Aorta (tissue), 5 donors: ENCODE data around the gene KIF18B. TPM values are rescaled to one million over a fixed set of nuclear protein-coding genes. Genes with fewer than 3 reads are reported as not detected.

Experiments used
- ATAC-seq: fragments of 200-7000 bp; cut with Tn5 transposase; one replicate; pipeline ENCODE4 v1.9.1; 2022; ENCODE audit warnings: moderate library complexity; ENCODE audit not compliant: low FRiP score
- DNase-seq, 2 donors: peaks; one replicate each; pipeline ENCODE4 v3.0.0-alpha.2; 2020
- H3K27ac ChIP-seq, 2 donors: one replicate each; pipeline ENCODE4 v1.5.1; 2013; ENCODE audit warnings: low read length in 2 of 2, mild to moderate bottlenecking in 2 of 2, moderate library complexity in 2 of 2, control low read depth in 1 of 2, inconsistent platforms in 1 of 2, low read depth in 1 of 2
- H3K27me3 ChIP-seq, 2 donors: one replicate each; pipeline ENCODE4 v1.6.1; 2013; ENCODE audit warnings: control low read depth in 1 of 2, low read length in 1 of 2, mild to moderate bottlenecking in 1 of 2, moderate library complexity in 1 of 2; ENCODE audit not compliant: insufficient read depth in 2 of 2, control insufficient read depth in 1 of 2
- H3K36me3 ChIP-seq, 2 donors: one replicate each; pipeline ENCODE4 v1.6.1; 2013; ENCODE audit warnings: control low read depth in 1 of 2, low read length in 1 of 2, mild to moderate bottlenecking in 1 of 2; ENCODE audit not compliant: insufficient read depth in 2 of 2, control insufficient read depth in 1 of 2
- H3K4me1 ChIP-seq, 2 donors: one replicate each; pipeline ENCODE4 v1.6.1; 2013; ENCODE audit warnings: low read length in 2 of 2, control low read depth in 1 of 2, mild to moderate bottlenecking in 1 of 2, moderate library complexity in 1 of 2; ENCODE audit not compliant: insufficient read depth in 2 of 2, control insufficient read depth in 1 of 2
- H3K4me3 ChIP-seq, 2 donors: one replicate each; pipeline ENCODE4 v1.5.1; 2013; ENCODE audit warnings: low read length in 2 of 2, control low read depth in 1 of 2, mild to moderate bottlenecking in 1 of 2
- H3K9me3 ChIP-seq: one replicate; pipeline ENCODE4 v1.6.1; 2013; ENCODE audit warnings: mild to moderate bottlenecking, low read length; ENCODE audit not compliant: control insufficient read depth
- WGBS, 2 donors: extraction: QIAGEN DNeasy Blood & Tissue Kit; methylation state at CpG; one replicate each; pipeline ENCODE4 v1.1.7; 2013; 5-methylcytosine and 5-hydroxymethylcytosine counted together
- intact Hi-C, 2 donors: fragments of 100-400 bp; cut with DNase I; formaldehyde crosslinking; loops; one replicate each; pipeline versions ENCODE4 v1.14.2 to v1.15.0; 2022
- polyA plus RNA-seq, 2 donors: library from polyadenylated mRNA; stranded (reverse); fragments of 200-250 nt; gene quantifications; one replicate each; pipeline ENCODE4 v1.2.3, GENCODE V29; 2013
- total RNA-seq, 2 donors: library from RNA; stranded (reverse); fragmentation: NEBNext Ultra II Directional; extraction: Animal tissue kit (Norgen Biotek cat#: 25700); gene quantifications; one replicate each; pipeline ENCODE4 v1.2.1, GENCODE V29; 2021
- donor health status: healthy with polysubstance abuse.
- donor health status: Bipolar disorder and iron deficiency.
- donor health status: DM: no; HTN: no; CAD: no.
- donor health status: DM: no; HTN: no; CAD: no.
- donor health status: DM: yes; HTN: yes; CAD: no.

KIF18B gene
- total and polyA plus RNA-seq, 4 donors = 0.05 to 1.7 (median 0.16) TPM; not detected in 1

GRCh38 chr17:44914148-44914547 lies 33.4 kb downstream of the KIF18B start:
- H3K9me3 ChIP-seq = no peaks in the 10 kb centered on the region
- ATAC-seq = no peak
- H3K27me3 ChIP-seq = no peaks in the 10 kb centered on the region
- H3K27ac ChIP-seq = no peak overlapping the region
- WGBS, 2 donors = 94 to 99% methylated on average over 4 of the region's 4 CpGs
- peak in 1 of 2 donors; percentile 18 for DNase-seq
- H3K4me1 ChIP-seq = no peaks in the 10 kb centered on the region
- intact Hi-C loops = no loop called here
- no peaks in the 10 kb centered on the region for H3K36me3 ChIP-seq
- H3K4me3 ChIP-seq = no peak overlapping the region

- peak; percentile 16 to 39 for DNase-seq
- Histone ChIP-seq H3K9me3 (no peaks in the 10 kb centered on the region), H3K4me3 (no peak overlapping the region), H3K4me1 (no peaks in the 10 kb centered on the region), H3K27ac (no peak overlapping the region), H3K36me3 (no peaks in the 10 kb centered on the region), H3K27me3 (no peaks in the 10 kb centered on the region)
- WGBS, 2 donors = 75 to 77% methylated on average over 6 of the region's 6 CpGs
- intact Hi-C loops = no loop called here
- ATAC-seq = no peak
Measured at GRCh38 chr17:44913676-44914075, 33.9 kb downstream of the KIF18B start.

GRCh38 chr17:44912763-44913544 lies 34.6 kb downstream of the KIF18B start:
- no peaks in the 10 kb centered on the region for H3K36me3 ChIP-seq
- peak in 1 of 2 donors; percentile 49 for DNase-seq
- 92 to 96% methylated on average over 14 of the region's 14 CpGs for WGBS, 2 donors
- intact Hi-C loops = no loop called here
- no peaks in the 10 kb centered on the region for H3K9me3 ChIP-seq
- H3K27ac ChIP-seq = no peak overlapping the region
- H3K4me3 ChIP-seq = no peak overlapping the region
- no peaks in the 10 kb centered on the region for H3K4me1 ChIP-seq
- ATAC-seq = no peak
- no peaks in the 10 kb centered on the region for H3K27me3 ChIP-seq

- Histone ChIP-seq H3K36me3 (no peaks in the 10 kb centered on the region), H3K4me3 (no peak overlapping the region), H3K9me3 (no peaks in the 10 kb centered on the region), H3K27me3 (no peaks in the 10 kb centered on the region), H3K4me1 (no peaks in the 10 kb centered on the region), H3K27ac (no peak overlapping the region)
- ATAC-seq = no peak
- intact Hi-C loops = loop anchor here in 1 of 2 donors (2.0 kb wide), 1 partner anchor 185 kb away; no protein-coding TSS in a partner anchor
- WGBS, 2 donors = 39 to 40% methylated on average over 56 of the region's 56 CpGs
- peak; percentile 75 to 87 for DNase-seq
Measured at GRCh38 chr17:44911133-44912001, 36.2 kb downstream of the KIF18B start.

GRCh38 chr17:44910231-44911106 lies 37.1 kb downstream of the KIF18B start:
- 78 to 84% methylated on average over 13 of the region's 13 CpGs for WGBS, 2 donors

GRCh38 chr17:44909681-44910144 lies 37.9 kb downstream of the KIF18B start:
- ATAC-seq (no peak), DNase-seq (peak in 1 of 2 donors; percentile 68)
- no peaks in the 10 kb centered on the region for H3K9me3 ChIP-seq
- no peaks in the 10 kb centered on the region for H3K27me3 ChIP-seq
- no peaks in the 10 kb centered on the region for H3K36me3 ChIP-seq
- intact Hi-C loops = loop anchor here in 1 of 2 donors (2.0 kb wide), 1 partner anchor 187 kb away; no protein-coding TSS in a partner anchor
- no peaks in the 10 kb centered on the region for H3K4me1 ChIP-seq
- 84 to 92% methylated on average over 11 of the region's 11 CpGs for WGBS, 2 donors
- no peak overlapping the region for H3K27ac ChIP-seq
- H3K4me3 ChIP-seq = no peak overlapping the region

More at GRCh38 chr17:44910231-44911106, 37.1 kb downstream of the KIF18B start:
- no peak for ATAC-seq
- no peak overlapping the region for H3K4me3 ChIP-seq
- H3K4me1 ChIP-seq = no peaks in the 10 kb centered on the region
- no peaks in the 10 kb centered on the region for H3K9me3 ChIP-seq
- DNase-seq = peak; percentile 24 to 33
- intact Hi-C loops = loop anchor here in 1 of 2 donors (2.0 kb wide), 1 partner anchor 186 kb away; no protein-coding TSS in a partner anchor
- no peaks in the 10 kb centered on the region for H3K27me3 ChIP-seq
- no peak overlapping the region for H3K27ac ChIP-seq
- no peaks in the 10 kb centered on the region for H3K36me3 ChIP-seq

GRCh38 chr17:44908761-44909326 lies 38.7 kb downstream of the KIF18B start:
- Histone ChIP-seq H3K4me3 (no peak overlapping the region), H3K4me1 (no peaks in the 10 kb centered on the region), H3K27ac (no peak overlapping the region), H3K9me3 (no peaks in the 10 kb centered on the region), H3K27me3 (no peaks in the 10 kb centered on the region), H3K36me3 (no peaks in the 10 kb centered on the region)
- DNase-seq (peak in 1 of 2 donors; percentile 33), ATAC-seq (no peak)
- intact Hi-C loops = no loop called here
- WGBS, 2 donors = 92 to 97% methylated on average over 10 of the region's 10 CpGs
